ENCODE results near the gene CTTNBP2.

GRCh38 chr7:117848941-117849340 is 24.3 kb downstream of the CTTNBP2 start:
- TF ChIP-seq CTCF (IDR thresholded peaks at IDR 0.05) (no peak), EP300 (IDR thresholded peaks at IDR 0.05) (no peak), POLR2A (IDR thresholded peaks at IDR 0.05) (no peak)
